ENCODE measurements around the gene PCDHA9.
A peak's percentile ranks its signal among the peaks of the same experiment; 100 is the strongest.
"Not testable (repeated sequence)": the region's sequence is repeated elsewhere in the genome, so short reads cannot be mapped to it uniquely, and the experiment has no call there.

The PCDHA9 gene

DNA sequence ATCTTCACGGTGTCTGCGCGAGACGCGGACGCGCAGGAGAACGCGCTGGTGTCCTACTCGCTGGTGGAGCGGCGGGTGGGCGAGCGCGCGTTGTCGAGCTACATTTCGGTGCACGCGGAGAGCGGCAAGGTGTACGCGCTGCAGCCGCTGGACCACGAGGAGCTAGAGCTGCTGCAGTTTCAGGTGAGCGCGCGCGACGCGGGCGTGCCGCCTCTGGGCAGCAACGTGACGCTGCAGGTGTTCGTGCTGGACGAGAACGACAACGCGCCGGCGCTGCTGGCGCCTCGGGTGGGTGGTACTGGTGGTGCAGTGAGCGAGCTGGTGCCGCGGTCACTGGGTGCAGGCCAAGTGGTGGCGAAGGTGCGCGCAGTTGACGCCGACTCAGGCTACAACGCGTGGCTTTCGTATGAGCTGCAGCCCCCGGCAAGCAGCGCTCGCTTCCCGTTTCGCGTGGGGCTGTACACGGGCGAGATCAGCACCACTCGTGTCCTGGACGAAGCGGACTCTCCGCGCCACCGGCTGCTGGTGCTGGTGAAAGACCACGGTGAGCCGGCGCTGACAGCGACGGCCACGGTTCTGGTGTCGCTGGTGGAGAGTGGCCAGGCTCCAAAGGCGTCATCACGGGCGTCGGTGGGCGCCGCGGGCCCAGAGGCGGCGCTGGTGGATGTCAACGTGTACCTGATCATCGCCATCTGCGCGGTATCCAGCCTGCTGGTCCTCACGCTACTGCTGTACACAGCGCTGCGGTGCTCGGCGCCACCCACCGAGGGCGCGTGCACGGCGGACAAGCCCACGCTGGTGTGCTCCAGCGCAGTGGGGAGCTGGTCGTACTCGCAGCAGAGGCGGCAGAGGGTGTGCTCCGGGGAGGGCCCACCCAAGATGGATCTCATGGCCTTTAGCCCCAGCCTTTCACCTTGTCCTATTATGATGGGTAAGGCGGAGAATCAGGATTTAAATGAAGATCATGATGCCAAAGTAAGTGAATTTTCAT lies 18.4 kb upstream of the PCDHA9 start:
- peak in 3 of 10 donors; percentile 50 to 76 (median 59) for DNase-seq
- intact Hi-C loops (cut with DNase I): not testable (repeated sequence)

DNA sequence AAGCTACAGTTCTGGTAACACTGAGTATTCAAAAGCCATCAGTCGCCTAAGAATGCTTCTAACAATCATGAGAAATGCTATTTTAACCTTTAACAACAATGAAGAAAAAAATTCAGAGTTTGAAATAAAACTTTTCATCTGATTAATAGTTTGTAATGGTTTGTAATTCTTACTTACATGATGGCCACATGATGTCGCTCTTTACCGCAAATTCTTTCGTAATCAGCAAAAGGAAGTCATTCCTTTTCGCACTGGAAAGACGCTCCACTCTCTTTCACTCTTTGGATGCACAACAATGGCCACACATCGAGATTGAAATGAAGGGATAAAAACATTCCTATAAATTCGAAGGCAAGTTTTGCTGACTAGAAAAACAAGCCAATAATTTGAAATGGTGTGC lies 14.2 kb upstream of the PCDHA9 start, which contains the start of gene PCDHA7:
PCDHA7 (plus strand) TSS at position 277 of the 400 bp plus-strand sequence; CDS start at position 392, 115 bp downstream.
- intact Hi-C loops (cut with DNase I): no loop called here
- no peak for DNase-seq

DNA sequence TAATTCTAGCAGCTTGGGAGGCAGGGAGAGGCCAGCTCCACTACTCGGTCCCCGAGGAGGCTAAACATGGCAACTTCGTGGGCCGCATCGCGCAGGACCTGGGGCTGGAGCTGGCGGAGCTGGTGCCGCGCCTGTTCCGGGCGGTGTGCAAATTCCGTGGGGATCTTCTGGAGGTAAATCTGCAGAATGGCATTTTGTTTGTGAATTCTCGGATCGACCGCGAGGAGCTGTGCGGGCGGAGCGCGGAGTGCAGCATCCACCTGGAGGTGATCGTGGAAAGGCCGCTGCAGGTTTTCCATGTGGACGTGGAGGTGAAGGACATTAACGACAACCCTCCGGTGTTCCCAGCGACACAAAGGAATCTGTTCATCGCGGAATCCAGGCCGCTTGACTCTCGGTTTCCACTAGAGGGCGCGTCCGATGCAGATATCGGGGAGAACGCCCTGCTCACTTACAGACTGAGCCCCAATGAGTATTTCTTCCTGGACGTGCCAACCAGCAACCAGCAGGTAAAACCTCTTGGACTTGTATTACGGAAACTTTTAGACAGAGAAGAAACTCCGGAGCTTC lies 13.7 kb upstream of the PCDHA9 start:
- intact Hi-C loops (cut with DNase I): not testable (repeated sequence)
- peak in 2 of 10 donors; percentile 57 for DNase-seq

DNA sequence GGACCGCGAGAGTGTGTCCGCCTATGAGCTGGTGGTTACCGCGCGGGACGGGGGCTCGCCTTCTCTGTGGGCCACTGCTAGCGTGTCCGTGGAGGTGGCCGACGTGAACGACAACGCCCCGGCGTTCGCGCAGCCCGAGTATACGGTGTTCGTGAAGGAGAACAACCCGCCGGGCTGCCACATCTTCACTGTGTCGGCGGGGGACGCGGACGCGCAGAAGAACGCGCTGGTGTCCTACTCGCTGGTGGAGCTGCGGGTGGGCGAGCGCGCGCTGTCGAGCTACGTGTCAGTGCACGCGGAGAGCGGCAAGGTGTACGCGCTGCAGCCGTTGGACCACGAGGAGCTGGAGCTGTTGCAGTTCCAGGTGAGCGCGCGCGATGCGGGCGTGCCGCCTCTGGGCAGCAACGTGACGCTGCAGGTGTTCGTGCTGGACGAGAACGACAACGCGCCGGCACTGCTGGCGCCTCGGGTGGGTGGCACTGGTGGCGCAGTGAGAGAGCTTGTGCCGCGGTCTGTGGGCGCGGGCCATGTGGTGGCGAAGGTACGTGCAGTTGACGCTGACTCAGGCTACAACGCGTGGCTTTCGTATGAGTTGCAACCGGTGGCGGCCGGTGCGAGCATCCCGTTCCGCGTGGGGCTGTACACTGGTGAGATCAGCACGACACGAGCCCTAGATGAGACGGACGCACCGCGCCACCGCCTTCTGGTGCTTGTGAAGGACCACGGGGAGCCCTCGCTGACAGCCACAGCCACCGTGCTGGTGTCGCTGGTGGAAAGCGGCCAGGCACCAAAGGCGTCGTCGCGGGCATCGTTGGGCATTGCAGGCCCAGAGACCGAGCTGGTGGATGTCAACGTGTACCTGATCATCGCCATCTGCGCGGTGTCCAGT lies 12.3 kb upstream of the PCDHA9 start:
- DNase-seq: peak in 2 of 10 donors; percentile 71 to 84

DNA sequence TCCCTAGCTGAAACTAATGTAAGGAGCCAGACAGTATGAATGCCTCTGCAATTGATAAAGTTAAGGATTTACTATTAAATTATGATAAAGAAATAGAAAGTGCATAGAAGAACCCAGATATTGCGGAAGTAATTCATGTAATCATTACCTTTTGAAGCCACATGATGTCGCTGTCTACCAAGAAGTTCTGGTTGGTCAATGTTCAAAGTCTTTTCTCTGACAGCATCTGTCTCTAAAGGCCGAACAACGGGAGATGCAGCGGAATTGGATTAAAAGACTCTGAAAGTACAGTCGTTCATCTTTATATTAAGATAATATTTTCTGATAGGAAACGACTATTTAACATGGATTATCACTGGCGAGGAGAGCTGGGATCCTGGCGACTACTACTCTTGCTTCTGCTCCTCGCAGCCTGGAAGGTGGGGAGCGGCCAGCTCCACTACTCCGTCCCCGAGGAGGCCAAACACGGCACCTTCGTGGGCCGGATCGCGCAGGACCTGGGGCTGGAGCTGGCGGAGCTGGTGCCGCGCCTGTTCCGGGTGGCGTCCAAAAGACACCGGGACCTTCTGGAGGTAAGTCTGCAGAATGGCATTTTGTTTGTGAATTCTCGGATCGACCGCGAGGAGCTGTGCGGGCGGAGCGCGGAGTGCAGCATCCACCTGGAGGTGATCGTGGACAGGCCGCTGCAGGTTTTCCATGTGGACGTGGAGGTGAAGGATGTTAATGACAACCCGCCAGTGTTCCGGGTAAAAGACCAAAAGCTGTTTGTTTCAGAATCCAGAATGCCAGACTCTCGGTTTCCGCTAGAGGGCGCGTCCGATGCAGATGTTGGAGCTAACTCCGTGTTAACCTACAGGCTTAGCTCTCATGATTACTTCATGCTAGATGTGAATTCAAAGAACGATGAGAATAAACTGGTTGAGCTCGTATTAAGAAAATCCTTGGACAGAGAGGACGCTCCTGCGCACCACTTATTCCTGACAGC lies 6.9 kb upstream of the PCDHA9 start, which contains the start of gene PCDHA8:
PCDHA8 (plus strand) TSS at position 210 of the 985 bp plus-strand sequence; CDS start at position 345, 135 bp downstream.
- peak in 4 of 10 donors; percentile 53 to 82 (median 72) for DNase-seq
- intact Hi-C loops (cut with DNase I): no loop called here

More for the DNA sequence above, 12.3 kb upstream of the PCDHA9 start:
- intact Hi-C loops (cut with DNase I): no loop called here

DNA sequence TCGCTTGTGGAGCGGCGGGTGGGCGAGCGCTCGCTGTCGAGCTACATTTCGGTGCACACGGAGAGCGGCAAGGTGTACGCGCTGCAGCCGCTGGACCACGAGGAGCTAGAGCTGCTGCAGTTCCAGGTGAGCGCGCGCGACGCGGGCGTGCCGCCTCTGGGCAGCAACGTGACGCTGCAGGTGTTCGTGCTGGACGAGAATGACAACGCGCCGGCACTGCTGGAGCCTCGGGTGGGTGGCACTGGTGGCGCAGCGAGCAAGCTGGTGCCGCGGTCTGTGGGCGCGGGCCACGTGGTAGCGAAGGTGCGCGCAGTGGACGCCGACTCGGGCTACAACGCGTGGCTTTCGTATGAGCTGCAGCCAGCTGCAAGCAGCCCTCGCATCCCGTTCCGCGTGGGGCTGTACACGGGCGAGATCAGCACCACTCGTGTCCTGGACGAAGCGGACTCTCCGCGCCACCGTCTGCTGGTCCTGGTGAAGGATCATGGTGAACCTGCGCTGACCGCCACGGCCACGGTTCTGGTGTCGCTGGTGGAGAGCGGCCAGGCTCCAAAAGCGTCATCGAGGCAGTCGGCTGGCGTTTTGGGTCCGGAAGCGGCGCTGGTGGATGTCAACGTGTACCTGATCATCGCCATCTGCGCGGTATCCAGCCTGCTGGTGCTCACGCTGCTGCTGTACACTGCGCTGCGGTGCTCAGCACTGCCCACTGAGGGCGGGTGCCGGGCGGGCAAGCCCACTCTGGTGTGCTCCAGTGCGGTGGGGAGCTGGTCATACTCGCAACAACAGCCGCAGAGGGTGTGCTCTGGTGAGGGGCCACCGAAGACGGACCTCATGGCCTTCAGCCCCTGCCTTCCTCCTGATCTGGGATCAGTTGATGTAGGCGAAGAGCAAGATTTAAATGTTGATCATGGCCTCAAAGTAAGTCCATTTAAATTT lies 5.1 kb upstream of the PCDHA9 start:
- DNase-seq: peak in 2 of 10 donors; percentile 55 to 74
- intact Hi-C loops (cut with DNase I): no loop called here

DNA sequence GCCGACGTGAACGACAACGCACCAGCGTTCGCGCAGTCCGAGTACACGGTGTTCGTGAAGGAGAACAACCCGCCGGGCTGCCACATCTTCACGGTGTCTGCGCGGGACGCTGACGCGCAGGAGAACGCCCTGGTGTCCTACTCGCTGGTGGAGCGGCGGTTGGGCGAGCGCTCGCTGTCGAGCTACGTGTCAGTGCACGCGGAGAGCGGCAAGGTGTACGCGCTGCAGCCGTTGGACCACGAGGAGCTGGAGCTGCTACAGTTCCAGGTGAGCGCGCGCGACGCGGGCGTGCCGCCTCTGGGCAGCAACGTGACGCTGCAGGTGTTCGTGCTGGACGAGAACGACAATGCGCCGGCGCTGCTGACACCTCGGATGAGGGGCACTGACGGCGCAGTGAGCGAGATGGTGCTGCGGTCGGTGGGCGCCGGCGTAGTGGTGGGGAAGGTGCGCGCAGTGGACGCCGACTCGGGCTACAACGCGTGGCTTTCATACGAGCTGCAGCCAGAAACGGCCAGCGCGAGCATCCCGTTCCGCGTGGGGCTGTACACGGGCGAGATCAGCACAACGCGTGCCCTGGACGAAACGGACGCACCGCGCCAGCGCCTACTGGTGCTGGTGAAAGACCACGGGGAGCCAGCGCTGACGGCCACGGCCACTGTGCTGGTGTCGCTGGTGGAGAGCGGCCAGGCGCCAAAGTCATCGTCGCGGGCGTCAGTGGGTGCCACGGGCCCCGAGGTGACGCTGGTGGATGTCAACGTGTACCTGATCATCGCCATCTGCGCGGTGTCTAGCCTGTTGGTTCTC lies 1.9 kb downstream of the PCDHA9 start:
- intact Hi-C loops (cut with DNase I): not testable (repeated sequence)

DNA sequence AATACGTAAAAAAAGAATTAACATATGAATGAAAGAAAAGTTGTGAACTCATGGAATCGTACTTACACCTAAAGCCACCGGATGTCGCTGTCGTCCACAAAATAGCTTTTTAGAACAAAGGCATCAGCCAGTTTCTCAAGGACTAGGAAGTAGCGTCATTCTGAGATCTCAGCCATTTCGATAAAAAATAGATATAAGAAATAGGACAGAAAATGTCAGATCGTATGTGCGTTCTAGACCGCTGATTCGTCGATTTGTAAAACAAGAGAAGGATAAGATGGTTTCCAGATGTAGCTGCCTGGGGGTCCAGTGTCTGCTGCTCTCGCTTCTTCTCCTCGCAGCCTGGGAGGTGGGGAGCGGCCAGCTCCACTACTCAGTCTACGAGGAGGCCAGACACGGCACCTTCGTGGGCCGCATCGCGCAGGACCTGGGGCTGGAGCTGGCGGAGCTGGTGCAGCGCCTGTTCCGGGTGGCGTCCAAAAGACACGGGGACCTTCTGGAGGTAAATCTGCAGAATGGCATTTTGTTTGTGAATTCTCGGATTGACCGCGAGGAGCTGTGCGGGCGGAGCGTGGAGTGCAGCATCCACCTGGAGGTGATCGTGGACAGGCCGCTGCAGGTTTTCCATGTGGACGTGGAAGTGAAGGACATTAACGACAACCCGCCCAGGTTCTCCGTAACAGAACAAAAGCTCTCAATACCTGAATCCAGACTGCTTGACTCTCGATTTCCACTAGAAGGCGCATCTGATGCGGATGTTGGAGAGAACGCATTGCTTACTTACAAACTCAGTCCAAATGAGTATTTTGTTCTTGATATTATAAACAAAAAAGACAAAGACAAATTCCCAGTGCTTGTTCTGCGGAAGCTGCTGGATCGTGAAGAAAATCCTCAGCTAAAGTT lies 7.8 kb downstream of the PCDHA9 start, which contains the start of gene PCDHA10:
PCDHA10 (plus strand) TSS at position 126 of the 903 bp plus-strand sequence; CDS start at position 278, 152 bp downstream.
- intact Hi-C loops (cut with DNase I): no loop called here
- peak in 1 of 10 donors; percentile 75 for DNase-seq

More for the DNA sequence above, 1.9 kb downstream of the PCDHA9 start:
- peak in 1 of 10 donors; percentile 77 for DNase-seq

DNA sequence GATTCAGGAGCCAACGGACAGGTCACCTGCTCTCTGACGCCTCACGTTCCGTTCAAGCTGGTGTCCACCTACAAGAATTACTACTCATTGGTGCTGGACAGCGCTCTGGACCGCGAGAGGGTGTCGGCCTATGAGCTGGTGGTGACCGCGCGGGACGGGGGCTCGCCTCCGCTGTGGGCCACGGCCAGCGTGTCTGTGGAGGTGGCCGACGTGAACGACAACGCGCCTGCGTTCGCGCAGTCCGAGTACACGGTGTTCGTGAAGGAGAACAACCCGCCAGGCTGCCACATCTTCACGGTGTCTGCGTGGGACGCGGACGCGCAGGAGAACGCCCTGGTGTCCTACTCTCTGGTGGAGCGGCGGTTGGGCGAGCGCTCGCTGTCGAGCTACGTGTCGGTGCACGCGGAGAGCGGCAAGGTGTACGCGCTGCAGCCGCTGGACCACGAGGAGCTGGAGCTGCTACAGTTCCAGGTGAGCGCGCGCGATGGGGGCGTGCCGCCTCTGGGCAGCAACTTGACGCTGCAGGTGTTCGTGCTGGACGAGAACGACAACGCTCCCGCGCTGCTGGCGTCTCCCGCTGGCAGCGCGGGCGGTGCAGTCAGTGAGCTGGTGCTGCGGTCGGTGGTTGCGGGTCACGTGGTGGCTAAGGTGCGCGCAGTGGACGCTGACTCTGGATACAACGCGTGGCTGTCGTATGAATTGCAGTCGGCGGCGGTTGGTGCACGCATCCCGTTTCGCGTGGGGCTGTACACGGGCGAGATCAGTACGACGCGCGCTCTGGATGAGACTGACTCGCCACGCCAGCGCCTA lies 9.2 kb downstream of the PCDHA9 start:
- intact Hi-C loops (cut with DNase I): no loop called here
- DNase-seq: peak in 1 of 10 donors; percentile 81

DNA sequence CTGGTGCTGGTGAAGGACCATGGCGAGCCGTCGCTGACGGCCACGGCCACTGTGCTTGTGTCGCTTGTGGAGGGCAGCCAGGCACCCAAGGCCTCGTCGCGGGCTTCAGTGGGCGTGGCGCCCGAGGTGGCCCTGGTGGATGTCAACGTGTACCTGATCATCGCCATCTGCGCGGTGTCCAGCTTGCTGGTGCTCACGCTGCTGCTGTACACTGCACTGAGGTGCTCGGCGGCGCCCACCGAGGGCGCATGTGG lies 9.7 kb downstream of the PCDHA9 start:
- intact Hi-C loops (cut with DNase I): no loop called here
- DNase-seq: no peak

DNA sequence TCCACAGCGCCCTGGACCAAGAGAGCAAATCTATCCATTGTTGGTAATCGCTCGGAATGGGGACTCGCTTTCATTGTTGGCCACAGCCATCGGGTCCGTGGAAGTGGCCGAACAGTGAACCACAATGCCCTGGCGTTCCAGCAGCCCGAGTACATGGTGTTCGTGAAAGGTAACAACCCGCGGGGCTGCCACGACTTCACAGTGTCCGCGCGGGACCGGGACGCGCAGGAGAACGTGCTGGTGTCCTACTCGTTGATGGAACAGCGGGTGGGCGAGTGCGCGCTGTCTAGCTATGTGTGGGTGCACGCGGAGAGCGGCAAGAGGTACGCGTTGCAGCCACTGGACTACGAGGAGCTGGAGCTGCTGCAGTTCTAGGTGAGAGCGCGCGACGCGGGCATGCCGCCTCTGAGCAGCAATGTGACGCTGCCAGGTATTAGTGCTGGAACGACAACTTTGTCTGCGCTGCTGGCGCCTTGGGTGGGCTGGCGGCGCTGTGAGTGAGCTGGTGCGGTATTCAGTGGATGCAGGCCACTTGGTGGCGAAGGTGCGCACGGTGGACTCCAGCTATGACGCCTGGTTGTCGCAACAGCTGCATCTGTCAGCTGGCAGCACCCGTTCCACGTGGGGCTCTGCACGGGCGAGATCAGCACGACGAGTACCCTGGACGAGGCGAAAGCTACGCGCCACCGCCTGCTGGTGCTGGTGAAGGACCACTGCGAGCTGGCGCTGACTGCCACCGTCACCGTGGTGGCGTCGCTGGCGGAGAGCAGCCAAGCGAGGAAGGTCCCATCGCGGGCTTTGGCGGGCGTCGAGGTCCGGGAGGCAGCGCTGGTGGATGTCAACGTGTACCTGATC lies 14.5 kb downstream of the PCDHA9 start:
- intact Hi-C loops (cut with DNase I): no loop called here
- DNase-seq: peak in 1 of 10 donors; percentile 74

DNA sequence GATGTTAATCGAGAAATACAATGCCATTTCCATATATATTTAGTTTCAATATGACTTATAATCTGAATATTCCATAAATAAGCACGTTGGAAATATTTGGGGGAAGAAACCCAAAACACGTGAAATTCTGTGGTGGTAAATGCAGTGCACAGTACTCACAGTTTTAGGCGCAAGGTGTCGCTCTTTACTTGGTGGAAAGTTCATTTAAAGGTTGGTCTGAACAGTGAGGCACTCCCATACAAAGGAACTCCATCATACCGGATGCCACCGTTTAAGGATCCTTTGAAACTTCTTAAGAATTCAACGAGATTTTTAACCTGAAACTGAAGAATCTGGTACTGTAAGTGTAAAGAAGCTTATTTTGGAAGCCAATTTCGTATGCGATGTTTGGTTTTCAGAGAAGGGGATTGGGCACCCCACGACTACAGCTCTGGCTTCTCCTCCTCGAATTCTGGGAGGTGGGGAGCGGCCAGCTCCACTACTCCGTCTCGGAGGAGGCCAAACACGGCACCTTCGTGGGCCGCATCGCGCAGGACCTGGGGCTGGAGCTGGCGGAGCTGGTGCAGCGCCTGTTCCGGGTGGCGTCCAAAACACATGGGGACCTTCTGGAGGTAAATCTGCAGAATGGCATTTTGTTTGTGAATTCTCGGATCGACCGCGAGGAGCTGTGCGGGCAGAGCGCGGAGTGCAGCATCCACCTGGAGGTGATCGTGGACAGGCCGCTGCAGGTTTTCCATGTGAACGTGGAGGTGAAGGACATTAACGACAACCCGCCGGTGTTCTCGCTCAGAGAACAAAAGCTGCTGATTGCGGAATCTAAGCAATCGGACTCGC lies 20.8 kb downstream of the PCDHA9 start, which contains the start of gene PCDHA11:
PCDHA11 (plus strand) TSS at position 237 of the 834 bp plus-strand sequence; CDS start at position 384, 147 bp downstream.
- intact Hi-C loops (cut with DNase I): loop anchor here (2.0 kb wide), 1 partner anchor 172 kb away; no protein-coding TSS in a partner anchor
- DNase-seq: peak in 2 of 10 donors; percentile 5 to 75

DNA sequence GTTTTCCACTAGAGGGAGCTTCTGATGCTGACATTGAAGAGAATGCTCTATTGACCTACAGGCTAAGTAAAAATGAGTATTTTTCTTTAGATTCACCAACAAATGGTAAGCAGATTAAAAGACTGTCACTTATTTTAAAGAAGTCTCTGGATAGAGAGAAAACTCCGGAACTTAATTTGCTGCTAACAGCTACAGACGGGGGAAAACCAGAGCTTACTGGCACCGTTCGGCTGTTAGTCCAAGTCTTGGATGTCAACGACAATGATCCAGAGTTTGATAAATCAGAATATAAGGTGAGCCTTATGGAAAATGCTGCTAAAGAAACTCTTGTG lies 21.3 kb downstream of the PCDHA9 start:
- intact Hi-C loops (cut with DNase I): loop anchor here (2.0 kb wide), 1 partner anchor 171 kb away; no protein-coding TSS in a partner anchor
- DNase-seq: no peak
